Measurements from ENCODE around the gene HK2. TPM values are rescaled to one million over a fixed set of nuclear protein-coding genes. Genes with fewer than 3 reads are reported as not detected.
A peak's percentile ranks its signal among the peaks of the same experiment; 100 is the strongest.

Gene HK2
- total RNA-seq, 1 donor from 2014 or later, result 23.2 TPM

- Mint-ChIP-seq H3K27me3 (ENCODE audit: unreplicated experiment) (peaks cover 10% of the 10 kb centered on the region), H3K9me3 (ENCODE audit: unreplicated experiment) (no peaks in the 10 kb centered on the region), H3K36me3 (ENCODE audit: low read depth, unreplicated experiment) (peaks cover 39% of the 10 kb centered on the region), H3K4me1 (ENCODE audit: unreplicated experiment) (peaks cover 7% of the 10 kb centered on the region), H3K27ac (ENCODE audit: unreplicated experiment) (no peak overlapping the region), H3K4me3 (ENCODE audit: unreplicated experiment) (no peak overlapping the region)
- DNase-seq (ENCODE audit: low spot score), result no peak
- no peak for TF ChIP-seq CTCF (IDR thresholded peaks at IDR 0.05; ENCODE audit: unreplicated experiment)
These were observed 44.6 kb downstream of the HK2 start for GRCh38 chr2:74878551-74878950.

GRCh38 chr2:74880054-74880728 lies 46.3 kb downstream of the HK2 start:
- no peak for TF ChIP-seq CTCF (IDR thresholded peaks at IDR 0.05; ENCODE audit: unreplicated experiment)
- peaks cover 4% of the 10 kb centered on the region for H3K27me3 Mint-ChIP-seq (ENCODE audit: unreplicated experiment)
- H3K9me3 Mint-ChIP-seq (ENCODE audit: unreplicated experiment), result no peaks in the 10 kb centered on the region
- DNase-seq (ENCODE audit: low spot score), result no peak
- H3K36me3 Mint-ChIP-seq (ENCODE audit: low read depth, unreplicated experiment), result peaks cover 37% of the 10 kb centered on the region
- H3K27ac Mint-ChIP-seq (ENCODE audit: unreplicated experiment), result no peak overlapping the region
- H3K4me1 Mint-ChIP-seq (ENCODE audit: unreplicated experiment), result peaks cover 7% of the 10 kb centered on the region
- H3K4me3 Mint-ChIP-seq (ENCODE audit: unreplicated experiment), result peak overlapping the region; percentile 4

- Mint-ChIP-seq H3K4me3 (ENCODE audit: unreplicated experiment) (no peak overlapping the region), H3K27ac (ENCODE audit: unreplicated experiment) (no peak overlapping the region), H3K4me1 (ENCODE audit: unreplicated experiment) (peaks cover under 1% of the 10 kb centered on the region), H3K36me3 (ENCODE audit: low read depth, unreplicated experiment) (peaks cover 47% of the 10 kb centered on the region), H3K27me3 (ENCODE audit: unreplicated experiment) (peaks cover 6% of the 10 kb centered on the region), H3K9me3 (ENCODE audit: unreplicated experiment) (no peaks in the 10 kb centered on the region)
- DNase-seq (ENCODE audit: low spot score), result no peak
- no peak for TF ChIP-seq CTCF (IDR thresholded peaks at IDR 0.05; ENCODE audit: unreplicated experiment)
These were observed 47.2 kb downstream of the HK2 start for GRCh38 chr2:74881176-74881575.

GRCh38 chr2:74881626-74882298 lies 47.8 kb downstream of the HK2 start:
- DNase-seq (ENCODE audit: low spot score), result no peak
- H3K4me1 Mint-ChIP-seq (ENCODE audit: unreplicated experiment), result no peaks in the 10 kb centered on the region

More at GRCh38 chr2:74881626-74882298, 47.8 kb downstream of the HK2 start:
- H3K4me3 Mint-ChIP-seq (ENCODE audit: unreplicated experiment), result no peak overlapping the region
- no peaks in the 10 kb centered on the region for H3K9me3 Mint-ChIP-seq (ENCODE audit: unreplicated experiment)
- peaks cover 52% of the 10 kb centered on the region for H3K36me3 Mint-ChIP-seq (ENCODE audit: low read depth, unreplicated experiment)
- H3K27me3 Mint-ChIP-seq (ENCODE audit: unreplicated experiment), result peaks cover 6% of the 10 kb centered on the region
- H3K27ac Mint-ChIP-seq (ENCODE audit: unreplicated experiment), result no peak overlapping the region
- no peak for TF ChIP-seq CTCF (IDR thresholded peaks at IDR 0.05; ENCODE audit: unreplicated experiment)

Data from endothelial cell (in vitro differentiated cells).